H9 (cell line): Measurements from ENCODE around the gene SSBP3. TPM values are rescaled to one million over a fixed set of nuclear protein-coding genes. Genes with fewer than 3 reads are reported as not detected.

Source experiments
- DNase-seq: peaks from one replicate; pipeline ENCODE4 v3.0.0-alpha.2; 2017
- H2AFZ ChIP-seq: one replicate; pipeline ENCODE4 v1.6.1; 2013; ENCODE audit warnings: mild to moderate bottlenecking, low read length, control low read depth, moderate library complexity
- H2AK5ac ChIP-seq: 2 replicates; pipeline ENCODE4 v1.6.1; 2013; ENCODE audit warnings: low read length, control low read depth, mixed read lengths; ENCODE audit not compliant: insufficient read length
- H2BK120ac ChIP-seq: one replicate; pipeline ENCODE4 v1.6.1; 2013; ENCODE audit warnings: low read depth, mild to moderate bottlenecking, low read length, control low read depth, inconsistent platforms; ENCODE audit not compliant: poor library complexity, severe bottlenecking
- H2BK12ac ChIP-seq: 2 replicates; pipeline ENCODE4 v1.6.1; 2013; ENCODE audit warnings: low read length, control low read depth, mixed read lengths, low read depth; ENCODE audit not compliant: insufficient read length
- H2BK15ac ChIP-seq: 2 replicates; pipeline ENCODE4 v1.6.1; 2013; ENCODE audit warnings: low read depth, low read length, control low read depth
- H2BK20ac ChIP-seq: one replicate; pipeline ENCODE4 v1.6.1; 2013; ENCODE audit warnings: low read depth, mild to moderate bottlenecking, low read length, control low read depth, inconsistent platforms; ENCODE audit not compliant: poor library complexity, severe bottlenecking
- H2BK5ac ChIP-seq: 2 replicates; pipeline ENCODE4 v1.6.1; 2013; ENCODE audit warnings: low read length, control low read depth, mixed read lengths; ENCODE audit not compliant: insufficient read length
- H3K14ac ChIP-seq: 2 replicates; pipeline ENCODE4 v1.6.1; 2013; ENCODE audit warnings: low read length, control low read depth; ENCODE audit not compliant: insufficient read depth
- H3K18ac ChIP-seq: 2 replicates; pipeline ENCODE4 v1.6.1; 2013; ENCODE audit warnings: low read depth, mild to moderate bottlenecking, mixed read lengths, low read length, control low read depth; ENCODE audit not compliant: insufficient read length
- H3K23ac ChIP-seq: 2 replicates; pipeline ENCODE4 v1.6.1; 2013; ENCODE audit warnings: low read length, control low read depth, mixed read lengths, low read depth; ENCODE audit not compliant: insufficient read length
- H3K23me2 ChIP-seq: 2 replicates; pipeline ENCODE4 v1.6.1; 2013; ENCODE audit warnings: low read depth, mild to moderate bottlenecking, mixed read lengths, low read length, control low read depth; ENCODE audit not compliant: insufficient read length, poor library complexity, severe bottlenecking
- H3K27ac ChIP-seq: 2 replicates; pipeline ENCODE4 v1.5.1; 2013; ENCODE audit warnings: low read length, control low read depth, mixed read lengths, low read depth; ENCODE audit not compliant: insufficient read length
- H3K27me3 ChIP-seq: 2 replicates; pipeline ENCODE4 v1.6.1; 2013; ENCODE audit warnings: low read length, control low read depth, inconsistent platforms; ENCODE audit not compliant: insufficient read depth
- H3K4ac ChIP-seq: 2 replicates; pipeline ENCODE4 v1.6.1; 2013; ENCODE audit warnings: low read depth, mild to moderate bottlenecking, control low read depth, inconsistent platforms, low read length, moderate library complexity
- H3K4me1 ChIP-seq: 2 replicates; pipeline ENCODE4 v1.6.1; 2013; ENCODE audit warnings: low read length, control low read depth, inconsistent platforms; ENCODE audit not compliant: insufficient read depth
- H3K4me2 ChIP-seq: 2 replicates; pipeline ENCODE4 v1.6.1; 2013; ENCODE audit warnings: low read length, control low read depth, mixed read lengths; ENCODE audit not compliant: insufficient read length, insufficient read depth
- H3K56ac ChIP-seq: 2 replicates; pipeline ENCODE4 v1.6.1; 2013; ENCODE audit warnings: low read depth, mild to moderate bottlenecking, mixed read lengths, low read length, control low read depth; ENCODE audit not compliant: insufficient read length
- H3K79me1 ChIP-seq: 2 replicates; pipeline ENCODE4 v1.6.1; 2013; ENCODE audit warnings: low read depth, mild to moderate bottlenecking, moderate library complexity, low read length, control low read depth, inconsistent platforms; ENCODE audit not compliant: insufficient read depth, poor library complexity, severe bottlenecking
- H3K79me2 ChIP-seq: 2 replicates; pipeline ENCODE4 v1.6.1; 2013; ENCODE audit warnings: low read length, control low read depth, inconsistent platforms; ENCODE audit not compliant: insufficient read depth
- H3K9ac ChIP-seq: 2 replicates; pipeline ENCODE4 v1.6.1; 2013; ENCODE audit warnings: low read length, control low read depth, mixed read lengths; ENCODE audit not compliant: insufficient read length; ENCODE audit errors: extremely low read depth
- H3K9me3 ChIP-seq: one replicate; pipeline ENCODE4 v1.6.1; 2013; ENCODE audit warnings: low read depth, low read length, inconsistent platforms; ENCODE audit not compliant: control insufficient read depth
- H3T11ph ChIP-seq: one replicate; pipeline ENCODE4 v1.6.1; 2013; ENCODE audit warnings: mild to moderate bottlenecking, low read length, control low read depth, inconsistent platforms
- H4K20me1 ChIP-seq: one replicate; pipeline ENCODE4 v1.6.1; 2013; ENCODE audit not compliant: control insufficient read depth, insufficient read length, insufficient read depth
- H4K5ac ChIP-seq: 2 replicates; pipeline ENCODE4 v1.6.1; 2013; ENCODE audit warnings: low read depth, mild to moderate bottlenecking, mixed read lengths, low read length, control low read depth; ENCODE audit not compliant: insufficient read length
- H4K8ac ChIP-seq: replicated peaks from 2 replicates; pipeline ENCODE4 v1.6.1; 2013; ENCODE audit warnings: low read length, control low read depth, mixed read lengths, low read depth; ENCODE audit not compliant: insufficient read length
- H4K91ac ChIP-seq: 2 replicates; pipeline ENCODE4 v1.6.1; 2013; ENCODE audit warnings: low read depth, mild to moderate bottlenecking, moderate library complexity, mixed read lengths, low read length, control low read depth; ENCODE audit not compliant: insufficient read length
- H3K27ac Mint-ChIP-seq, 3 experiments: 2 replicates in 2 of 3; 3 replicates in 1 of 3; pipeline ENCODE4 v1.8.0; 2020 to 2021; ENCODE audit warnings: mixed read lengths in 3 of 3, mild to moderate bottlenecking in 1 of 3, moderate library complexity in 1 of 3
- H3K27me3 Mint-ChIP-seq: 2 replicates; pipeline ENCODE4 v1.8.0; 2021; ENCODE audit warnings: low read depth, mild to moderate bottlenecking, moderate library complexity, mixed read lengths
- H3K36me3 Mint-ChIP-seq, 3 experiments: 2 replicates in 2 of 3; 3 replicates in 1 of 3; pipeline ENCODE4 v1.8.0; 2020 to 2021; ENCODE audit warnings: low read depth in 3 of 3, mixed read lengths in 3 of 3; ENCODE audit not compliant: insufficient read depth in 1 of 3
- H3K4me1 Mint-ChIP-seq, 2 experiments: 2 replicates each; pipeline ENCODE4 v1.8.0; 2020; ENCODE audit warnings: mixed read lengths in 2 of 2
- H3K4me3 Mint-ChIP-seq, 2 experiments: 2 replicates in 1 of 2; 3 replicates in 1 of 2; pipeline ENCODE4 v1.8.0; 2020 to 2021; ENCODE audit warnings: mild to moderate bottlenecking in 2 of 2, mixed read lengths in 2 of 2, moderate library complexity in 1 of 2
- H3K9me3 Mint-ChIP-seq, 2 experiments: 2 replicates in 1 of 2; 3 replicates in 1 of 2; pipeline ENCODE4 v1.8.0; 2020; ENCODE audit warnings: mild to moderate bottlenecking in 2 of 2, mixed read lengths in 2 of 2, moderate library complexity in 1 of 2
- CTCF ChIP-seq: fragments of 200-600 bp; sonication (generic); conservative IDR thresholded peaks from 3 replicates; pipeline ENCODE4 v1.8.0; 2021; ENCODE audit warnings: antibody characterized with exemption, mild to moderate bottlenecking
- WGBS: extraction: QIAGEN DNeasy Blood & Tissue Kit; methylation state at CpG from one replicate; pipeline ENCODE4 v1.1.7; 2013; ENCODE audit warnings: missing lambda C conversion rate, low lambda C conversion rate, mixed read lengths; ENCODE audit not compliant: insufficient read length; ENCODE audit errors: extremely low coverage; 5-methylcytosine and 5-hydroxymethylcytosine counted together
- total RNA-seq: library from RNA; stranded (reverse); gene quantifications from 2 replicates; pipeline ENCODE4 v1.2.1, GENCODE V29; 2021

Gene SSBP3
- total RNA-seq, 1 experiment from 2014 or later = 126 TPM

- TF ChIP-seq CTCF = no peak
- Histone ChIP-seq H4K20me1 (no peaks in the 10 kb centered on the region), H3T11ph (no peak overlapping the region), H3K4me1 (peaks cover 12% of the 10 kb centered on the region; the same call in 1 of the 2 replicates), H4K8ac (no peak overlapping the region), H3K4me2 (no peak overlapping the region), H2AFZ (no peak overlapping the region), H3K18ac (no peak overlapping the region), H2BK5ac (no peak overlapping the region), H3K4ac (no peak overlapping the region), H3K27me3 (no peaks in the 10 kb centered on the region), H3K79me2 (peaks cover 23% of the 10 kb centered on the region; the same call in 1 of the 2 replicates), H3K56ac (no peak overlapping the region), H3K9ac (no peak overlapping the region), H3K23me2 (no peaks in the 10 kb centered on the region), H3K23ac (no peak overlapping the region), H3K14ac (no peak overlapping the region), H2BK20ac (no peak overlapping the region), H2BK120ac (no peak overlapping the region), H3K9me3 (no peaks in the 10 kb centered on the region), H3K27ac (no peak overlapping the region), H2AK5ac (no peak overlapping the region), H4K5ac (no peak overlapping the region), H3K79me1 (peaks cover 15% of the 10 kb centered on the region), H4K91ac (no peak overlapping the region), H2BK15ac (no peak overlapping the region), H2BK12ac (no peak overlapping the region)
- WGBS = no CpG with 5 or more reads among the region's 14 CpGs
- H3K9me3 Mint-ChIP-seq = no peaks in the 10 kb centered on the region
- H3K27me3 Mint-ChIP-seq = no peaks in the 10 kb centered on the region; the same call in 1 of the 2 replicates
- peaks cover 64 to 70% of the 10 kb centered on the region in 2 experiments for H3K4me1 Mint-ChIP-seq
- DNase-seq = no peak
- H3K36me3 Mint-ChIP-seq = peaks cover 6 to 44% (median 23%) of the 10 kb centered on the region in 3 experiments; a peak in 6 of 7 replicates
- H3K4me3 Mint-ChIP-seq = no peak overlapping the region
- peak overlapping the region in 1 of 3 experiments; percentile 26; a peak in 2 of 7 replicates for H3K27ac Mint-ChIP-seq
These were observed 58.1 kb downstream of the SSBP3 start for GRCh38 chr1:54347955-54348699.
